ENCODE measurements around the gene RNASE11. TPM values are rescaled to one million over a fixed set of nuclear protein-coding genes. Genes with fewer than 3 reads are reported as not detected.
A peak's percentile ranks its signal among the peaks of the same experiment; 100 is the strongest.

Gene RNASE11
- total RNA-seq, 1 experiment from 2014 or later = not detected

DNA sequence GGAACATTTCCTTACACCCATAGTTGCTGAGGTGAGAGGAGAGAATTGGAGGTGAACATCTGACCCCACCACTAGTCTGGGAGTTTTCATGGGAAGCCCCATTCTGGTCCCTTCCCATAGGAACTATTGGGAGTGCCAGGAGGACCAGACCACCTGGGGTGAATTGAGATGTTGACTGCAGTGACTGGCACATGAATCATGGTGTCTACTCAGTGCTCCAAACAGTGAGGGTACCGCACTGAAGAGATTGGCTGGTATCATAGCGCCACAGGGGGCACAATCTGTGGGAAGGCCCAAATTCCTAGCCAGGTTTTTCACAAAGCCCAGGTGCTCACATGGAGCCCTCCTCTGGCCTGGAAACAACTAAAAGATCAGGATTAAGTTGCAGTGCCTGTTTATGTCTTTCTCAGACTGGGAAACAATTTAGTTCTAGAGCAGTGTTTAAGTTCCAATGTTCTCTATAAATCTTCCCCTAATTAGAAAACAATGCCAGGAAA, 23.3 kb downstream of the RNASE11 start:
- Histone ChIP-seq H2BK20ac (ENCODE audit: low read depth, low read length, poor library complexity, severe bottlenecking) (no peak overlapping the region), H3K4ac (ENCODE audit: low read depth, low read length) (no peak overlapping the region), H2AFZ (ENCODE audit: low read length) (no peak overlapping the region), H3K4me1 (ENCODE audit: insufficient read depth, low read length) (peaks cover 2% of the 10 kb centered on the region; the same call in 1 of the 2 replicates), H3K9ac (ENCODE audit: extremely low read depth, insufficient read length, low read length) (no peak overlapping the region), H2AK5ac (ENCODE audit: insufficient read length, low read length) (no peak overlapping the region), H3K56ac (ENCODE audit: insufficient read length, low read depth, low read length) (no peak overlapping the region), H3K79me2 (ENCODE audit: insufficient read depth, low read length) (no peaks in the 10 kb centered on the region), H2BK15ac (ENCODE audit: low read depth, low read length) (no peak overlapping the region), H3K79me1 (ENCODE audit: insufficient read depth, low read depth, low read length, poor library complexity, severe bottlenecking) (no peaks in the 10 kb centered on the region), H3K23ac (ENCODE audit: insufficient read length, low read depth, low read length) (no peak overlapping the region), H4K91ac (ENCODE audit: insufficient read length, low read depth, low read length) (no peak overlapping the region), H2BK120ac (ENCODE audit: low read depth, low read length, poor library complexity, severe bottlenecking) (no peak overlapping the region), H2BK12ac (ENCODE audit: insufficient read length, low read depth, low read length) (no peak overlapping the region), H3K27me3 (ENCODE audit: insufficient read depth, low read length) (no peaks in the 10 kb centered on the region), H4K20me1 (ENCODE audit: control insufficient read depth, insufficient read depth, insufficient read length) (no peaks in the 10 kb centered on the region), H3T11ph (ENCODE audit: low read length) (no peak overlapping the region), H3K14ac (ENCODE audit: insufficient read depth, low read length) (no peak overlapping the region), H2BK5ac (ENCODE audit: insufficient read length, low read length) (no peak overlapping the region), H4K5ac (ENCODE audit: insufficient read length, low read depth, low read length) (no peak overlapping the region), H4K8ac (replicated peaks; ENCODE audit: insufficient read length, low read depth, low read length) (no peak overlapping the region), H3K23me2 (ENCODE audit: insufficient read length, low read depth, low read length, poor library complexity, severe bottlenecking) (no peaks in the 10 kb centered on the region), H3K4me2 (ENCODE audit: insufficient read depth, insufficient read length, low read length) (no peak overlapping the region), H3K27ac (ENCODE audit: insufficient read length, low read depth, low read length) (no peak overlapping the region), H3K9me3 (ENCODE audit: control insufficient read depth, low read depth, low read length) (peaks cover 7% of the 10 kb centered on the region), H3K18ac (ENCODE audit: insufficient read length, low read depth, low read length) (no peak overlapping the region)
- peak overlapping the region in 2 of 3 experiments; percentile 17 to 80; a peak in 4 of 7 replicates for H3K27ac Mint-ChIP-seq
- no CpG with 5 or more reads among the region's 2 CpGs for WGBS (ENCODE audit: extremely low coverage, insufficient read length, low lambda C conversion rate)
- no peaks in the 10 kb centered on the region for H3K27me3 Mint-ChIP-seq (ENCODE audit: low read depth)
- H3K9me3 Mint-ChIP-seq = peaks cover 13 to 22% of the 10 kb centered on the region in 2 experiments
- peaks cover 10 to 19% (median 18%) of the 10 kb centered on the region in 3 experiments for H3K36me3 Mint-ChIP-seq (ENCODE audit: insufficient read depth in 1 of 3, low read depth in 3 of 3)
- no peak for DNase-seq
- peaks cover 37 to 44% of the 10 kb centered on the region in 2 experiments for H3K4me1 Mint-ChIP-seq
- H3K4me3 Mint-ChIP-seq = no peak overlapping the region
- TF ChIP-seq, protein P1, sequence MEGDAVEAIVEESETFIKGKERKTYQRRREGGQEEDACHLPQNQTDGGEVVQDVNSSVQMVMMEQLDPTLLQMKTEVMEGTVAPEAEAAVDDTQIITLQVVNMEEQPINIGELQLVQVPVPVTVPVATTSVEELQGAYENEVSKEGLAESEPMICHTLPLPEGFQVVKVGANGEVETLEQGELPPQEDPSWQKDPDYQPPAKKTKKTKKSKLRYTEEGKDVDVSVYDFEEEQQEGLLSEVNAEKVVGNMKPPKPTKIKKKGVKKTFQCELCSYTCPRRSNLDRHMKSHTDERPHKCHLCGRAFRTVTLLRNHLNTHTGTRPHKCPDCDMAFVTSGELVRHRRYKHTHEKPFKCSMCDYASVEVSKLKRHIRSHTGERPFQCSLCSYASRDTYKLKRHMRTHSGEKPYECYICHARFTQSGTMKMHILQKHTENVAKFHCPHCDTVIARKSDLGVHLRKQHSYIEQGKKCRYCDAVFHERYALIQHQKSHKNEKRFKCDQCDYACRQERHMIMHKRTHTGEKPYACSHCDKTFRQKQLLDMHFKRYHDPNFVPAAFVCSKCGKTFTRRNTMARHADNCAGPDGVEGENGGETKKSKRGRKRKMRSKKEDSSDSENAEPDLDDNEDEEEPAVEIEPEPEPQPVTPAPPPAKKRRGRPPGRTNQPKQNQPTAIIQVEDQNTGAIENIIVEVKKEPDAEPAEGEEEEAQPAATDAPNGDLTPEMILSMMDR (conservative IDR thresholded peaks at IDR 0.05) = 0 out of 3 replicates have a peak, but pooled peaks have one; percentile 13
